ENCODE measurements around the gene ACOX1. TPM values are rescaled to one million over a fixed set of nuclear protein-coding genes. Genes with fewer than 3 reads are reported as not detected.

The ACOX1 gene
- total RNA-seq, 1 donor from 2014 or later = 54.6 TPM

- H3K4me1 Mint-ChIP-seq (ENCODE audit: low read depth) = peaks cover 8% of the 10 kb centered on the region
- H3K4me3 Mint-ChIP-seq (ENCODE audit: low read depth) = no peak overlapping the region
- H3K36me3 Mint-ChIP-seq (ENCODE audit: insufficient read depth) = peaks cover 2% of the 10 kb centered on the region
- no peak for DNase-seq (ENCODE audit: low spot score, unreplicated experiment)
- no peak overlapping the region for H3K27ac Mint-ChIP-seq
- H3K9me3 Mint-ChIP-seq (ENCODE audit: low read depth) = no peaks in the 10 kb centered on the region
- H3K27me3 Mint-ChIP-seq = peaks cover 10% of the 10 kb centered on the region
- no peak for TF ChIP-seq CTCF (IDR thresholded peaks at IDR 0.05; ENCODE audit: unreplicated experiment)
These were observed 80.2 kb downstream of the ACOX1 start for GRCh38 chr17:75898791-75899190.

GRCh38 chr17:75898065-75898464 is 80.9 kb downstream of the ACOX1 start:
- TF ChIP-seq CTCF (IDR thresholded peaks at IDR 0.05; ENCODE audit: unreplicated experiment) = no peak
- H3K4me1 Mint-ChIP-seq (ENCODE audit: low read depth) = peaks cover 8% of the 10 kb centered on the region
- peak overlapping the region; percentile 41 for H3K27ac Mint-ChIP-seq
- peaks cover 11% of the 10 kb centered on the region for H3K27me3 Mint-ChIP-seq
- peaks cover 2% of the 10 kb centered on the region for H3K36me3 Mint-ChIP-seq (ENCODE audit: insufficient read depth)
- no peaks in the 10 kb centered on the region for H3K9me3 Mint-ChIP-seq (ENCODE audit: low read depth)
- no peak for DNase-seq (ENCODE audit: low spot score, unreplicated experiment)
- peak overlapping the region; percentile 60 for H3K4me3 Mint-ChIP-seq (ENCODE audit: low read depth)

- H3K36me3 Mint-ChIP-seq (ENCODE audit: insufficient read depth) = peaks cover 2% of the 10 kb centered on the region
- H3K4me3 Mint-ChIP-seq (ENCODE audit: low read depth) = peak overlapping the region; percentile 60
- no peaks in the 10 kb centered on the region for H3K9me3 Mint-ChIP-seq (ENCODE audit: low read depth)
- peak overlapping the region; percentile 41 for H3K27ac Mint-ChIP-seq
- peaks cover 8% of the 10 kb centered on the region for H3K4me1 Mint-ChIP-seq (ENCODE audit: low read depth)
- H3K27me3 Mint-ChIP-seq = peaks cover 11% of the 10 kb centered on the region
- TF ChIP-seq CTCF (IDR thresholded peaks at IDR 0.05; ENCODE audit: unreplicated experiment) = no peak
- DNase-seq (ENCODE audit: low spot score, unreplicated experiment) = no peak
These were observed 81.6 kb downstream of the ACOX1 start for GRCh38 chr17:75897160-75898019.

- peak within 1 kb of the TSS; percentile 73 for H3K4me3 Mint-ChIP-seq (ENCODE audit: low read depth)
- no peaks in the 10 kb centered on the region for H3K9me3 Mint-ChIP-seq (ENCODE audit: low read depth)
- peaks cover 8% of the 10 kb centered on the region for H3K4me1 Mint-ChIP-seq (ENCODE audit: low read depth)
- peaks cover 2% of the 10 kb centered on the region for H3K36me3 Mint-ChIP-seq (ENCODE audit: insufficient read depth)
- H3K27me3 Mint-ChIP-seq = peaks cover 11% of the 10 kb centered on the region
- peak within 1 kb of the TSS; percentile 41 for H3K27ac Mint-ChIP-seq
- TF ChIP-seq CTCF (IDR thresholded peaks at IDR 0.05; ENCODE audit: unreplicated experiment) = peak; percentile 36
- peak; percentile 61 for DNase-seq (ENCODE audit: low spot score, unreplicated experiment)
These were observed 82.4 kb downstream of the ACOX1 start, which contains the start of gene TRIM65 for GRCh38 chr17:75896415-75897159. Gene TRIM65 (minus strand): TSS chr17:75896951. CDS start chr17:75896937, 14 bp downstream.

- Mint-ChIP-seq H3K27me3 (peaks cover 11% of the 10 kb centered on the region), H3K36me3 (ENCODE audit: insufficient read depth) (no peaks in the 10 kb centered on the region), H3K4me1 (ENCODE audit: low read depth) (peaks cover 8% of the 10 kb centered on the region), H3K9me3 (ENCODE audit: low read depth) (no peaks in the 10 kb centered on the region), H3K27ac (peak overlapping the region; percentile 67), H3K4me3 (ENCODE audit: low read depth) (peak overlapping the region; percentile 73)
- DNase-seq (ENCODE audit: low spot score, unreplicated experiment) = no peak
- peak; percentile 42 for TF ChIP-seq CTCF (IDR thresholded peaks at IDR 0.05; ENCODE audit: unreplicated experiment)
These were observed 83.4 kb downstream of the ACOX1 start for GRCh38 chr17:75895370-75896155.
